Mucosa of rectum (tissue), 2 donors: Measurements from ENCODE around the gene HIVEP3.

Experiments
- H3K27ac ChIP-seq, 2 donors: one replicate each; pipeline ENCODE4 v1.7.0; 2013; ENCODE audit warnings: inconsistent platforms in 2 of 2, low read depth in 2 of 2, low read length in 2 of 2
- H3K27me3 ChIP-seq, 2 donors: one replicate each; pipeline ENCODE4 v1.7.0; 2013; ENCODE audit warnings: low read length in 2 of 2; ENCODE audit not compliant: control insufficient read depth in 2 of 2, insufficient read depth in 2 of 2
- H3K36me3 ChIP-seq, 2 donors: one replicate each; pipeline ENCODE4 v1.7.0; 2013; ENCODE audit warnings: low read length in 2 of 2; ENCODE audit not compliant: control insufficient read depth in 2 of 2, insufficient read depth in 2 of 2
- H3K4me1 ChIP-seq, 2 donors: one replicate each; pipeline ENCODE4 v1.7.0; 2013; ENCODE audit warnings: low read length in 2 of 2, mild to moderate bottlenecking in 1 of 2; ENCODE audit not compliant: control insufficient read depth in 2 of 2, insufficient read depth in 2 of 2
- H3K4me3 ChIP-seq, 2 donors: one replicate each; pipeline ENCODE4 v1.7.0; 2013; ENCODE audit warnings: low read length in 2 of 2
- H3K9ac ChIP-seq, 2 donors: one replicate each; pipeline ENCODE4 v1.7.0; 2013; ENCODE audit warnings: low read length in 2 of 2, low read depth in 1 of 2, mild to moderate bottlenecking in 1 of 2
- H3K9me3 ChIP-seq, 2 donors: one replicate each; pipeline ENCODE4 v1.7.0; 2013; ENCODE audit warnings: low read length in 2 of 2; ENCODE audit not compliant: control insufficient read depth in 2 of 2
- donor health status: healthy.
- donor health status: Normal muscosa, but diverticular disease.

The HIVEP3 gene

GRCh38 chr1:41806472-41807155 is 112.1 kb downstream of the HIVEP3 start:
- H3K9me3 ChIP-seq: no peaks in the 10 kb centered on the region
- H3K27me3 ChIP-seq: no peaks in the 10 kb centered on the region
- H3K4me3 ChIP-seq: no peak overlapping the region
- no peak overlapping the region for H3K27ac ChIP-seq
- no peaks in the 10 kb centered on the region for H3K4me1 ChIP-seq
- H3K36me3 ChIP-seq: no peaks in the 10 kb centered on the region
- H3K9ac ChIP-seq: no peak overlapping the region

- Histone ChIP-seq H3K27me3 (no peaks in the 10 kb centered on the region), H3K9me3 (no peaks in the 10 kb centered on the region), H3K27ac (no peak overlapping the region), H3K4me1 (no peaks in the 10 kb centered on the region), H3K4me3 (no peak overlapping the region), H3K36me3 (no peaks in the 10 kb centered on the region), H3K9ac (no peak overlapping the region)
Measured at GRCh38 chr1:41805771-41806471, 112.8 kb downstream of the HIVEP3 start.

- Histone ChIP-seq H3K9me3 (no peaks in the 10 kb centered on the region), H3K4me3 (no peak overlapping the region), H3K27ac (no peak overlapping the region), H3K9ac (no peak overlapping the region), H3K36me3 (no peaks in the 10 kb centered on the region), H3K4me1 (no peaks in the 10 kb centered on the region), H3K27me3 (no peaks in the 10 kb centered on the region)
Measured at GRCh38 chr1:41804176-41804575, 114.5 kb downstream of the HIVEP3 start.

GRCh38 chr1:41803656-41804055 is 115.1 kb downstream of the HIVEP3 start:
- no peak overlapping the region for H3K9ac ChIP-seq
- H3K27me3 ChIP-seq: no peaks in the 10 kb centered on the region
- no peaks in the 10 kb centered on the region for H3K9me3 ChIP-seq
- no peaks in the 10 kb centered on the region for H3K4me1 ChIP-seq
- H3K27ac ChIP-seq: no peak overlapping the region
- no peak overlapping the region for H3K4me3 ChIP-seq
- no peaks in the 10 kb centered on the region for H3K36me3 ChIP-seq

GRCh38 chr1:41802532-41803501 is 115.9 kb downstream of the HIVEP3 start:
- Histone ChIP-seq H3K36me3 (no peaks in the 10 kb centered on the region), H3K4me1 (no peaks in the 10 kb centered on the region), H3K27me3 (no peaks in the 10 kb centered on the region), H3K9ac (no peak overlapping the region), H3K4me3 (no peak overlapping the region), H3K9me3 (no peaks in the 10 kb centered on the region), H3K27ac (peak overlapping the region in 1 of 2 donors; percentile 26)

GRCh38 chr1:41800311-41800829 is 118.4 kb downstream of the HIVEP3 start:
- no peaks in the 10 kb centered on the region for H3K9me3 ChIP-seq
- H3K27ac ChIP-seq: no peak overlapping the region
- H3K36me3 ChIP-seq: no peaks in the 10 kb centered on the region
- no peak overlapping the region for H3K9ac ChIP-seq
- no peaks in the 10 kb centered on the region for H3K27me3 ChIP-seq
- H3K4me1 ChIP-seq: no peaks in the 10 kb centered on the region
- no peak overlapping the region for H3K4me3 ChIP-seq

- Histone ChIP-seq H3K9ac (no peak overlapping the region), H3K27me3 (no peaks in the 10 kb centered on the region), H3K27ac (no peak overlapping the region), H3K4me3 (no peak overlapping the region), H3K4me1 (no peaks in the 10 kb centered on the region), H3K9me3 (no peaks in the 10 kb centered on the region), H3K36me3 (no peaks in the 10 kb centered on the region)
Measured at GRCh38 chr1:41799723-41800122, 119.0 kb downstream of the HIVEP3 start.

GRCh38 chr1:41799205-41799604 is 119.5 kb downstream of the HIVEP3 start:
- Histone ChIP-seq H3K9ac (no peak overlapping the region), H3K36me3 (no peaks in the 10 kb centered on the region), H3K27ac (no peak overlapping the region), H3K27me3 (no peaks in the 10 kb centered on the region), H3K9me3 (no peaks in the 10 kb centered on the region), H3K4me3 (no peak overlapping the region), H3K4me1 (no peaks in the 10 kb centered on the region)

- H3K4me3 ChIP-seq: no peak overlapping the region
- no peaks in the 10 kb centered on the region for H3K9me3 ChIP-seq
- no peak overlapping the region for H3K27ac ChIP-seq
- no peak overlapping the region for H3K9ac ChIP-seq
- H3K27me3 ChIP-seq: no peaks in the 10 kb centered on the region
- H3K36me3 ChIP-seq: no peaks in the 10 kb centered on the region
- no peaks in the 10 kb centered on the region for H3K4me1 ChIP-seq
Measured at GRCh38 chr1:41795205-41795762, 123.4 kb downstream of the HIVEP3 start.
